GM19035 (cell line): ENCODE results near the gene DNAJA4.

Experiments used
- ATAC-seq: cut with Tn5 transposase; IDR thresholded peaks from one replicate; pipeline ENCODE4 v1.9.1; 2021; ENCODE audit not compliant: unreplicated experiment

The DNAJA4 gene

DNA sequence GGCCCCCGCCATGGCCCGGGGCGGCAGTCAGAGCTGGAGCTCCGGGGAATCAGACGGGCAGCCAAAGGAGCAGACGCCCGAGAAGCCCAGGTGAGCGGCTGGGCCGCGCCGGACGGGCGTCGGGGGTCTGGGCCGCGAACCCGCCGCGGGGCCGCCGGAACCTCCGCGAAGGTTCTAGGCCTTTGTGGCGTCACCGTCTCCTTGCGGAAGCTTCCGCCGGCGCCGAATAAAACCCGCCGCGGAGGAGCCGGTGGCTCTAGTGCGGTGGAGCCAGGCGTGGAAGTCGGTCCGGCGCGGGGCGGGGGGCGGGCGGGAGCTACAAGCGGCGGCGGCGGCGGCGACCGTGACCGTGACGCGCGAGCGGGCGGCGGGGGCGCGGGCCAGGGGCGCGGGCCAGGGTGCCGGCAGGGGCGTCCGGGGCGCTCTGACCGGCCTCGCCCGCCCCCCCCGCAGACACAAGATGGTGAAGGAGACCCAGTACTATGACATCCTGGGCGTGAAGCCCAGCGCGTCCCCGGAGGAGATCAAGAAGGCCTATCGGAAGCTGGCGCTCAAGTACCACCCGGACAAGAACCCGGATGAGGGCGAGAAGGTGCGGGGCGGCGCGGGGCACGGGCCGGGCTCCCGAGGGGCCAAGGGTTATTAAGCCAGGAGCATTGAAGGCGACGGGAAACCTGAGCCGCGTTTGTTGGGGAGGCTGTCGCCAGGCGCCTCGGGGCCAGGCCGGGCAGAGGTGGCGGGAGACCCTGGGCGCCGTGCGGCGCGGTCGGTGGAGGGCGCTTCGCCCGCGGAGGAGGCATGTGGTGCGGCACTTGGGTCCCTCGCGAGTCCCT lies at the start of gene DNAJA4:
TSS of gene DNAJA4 (plus strand) at position 259 of the 833 bp plus-strand sequence. CDS start at position 461, 202 bp downstream.
- ATAC-seq = no peak

DNA sequence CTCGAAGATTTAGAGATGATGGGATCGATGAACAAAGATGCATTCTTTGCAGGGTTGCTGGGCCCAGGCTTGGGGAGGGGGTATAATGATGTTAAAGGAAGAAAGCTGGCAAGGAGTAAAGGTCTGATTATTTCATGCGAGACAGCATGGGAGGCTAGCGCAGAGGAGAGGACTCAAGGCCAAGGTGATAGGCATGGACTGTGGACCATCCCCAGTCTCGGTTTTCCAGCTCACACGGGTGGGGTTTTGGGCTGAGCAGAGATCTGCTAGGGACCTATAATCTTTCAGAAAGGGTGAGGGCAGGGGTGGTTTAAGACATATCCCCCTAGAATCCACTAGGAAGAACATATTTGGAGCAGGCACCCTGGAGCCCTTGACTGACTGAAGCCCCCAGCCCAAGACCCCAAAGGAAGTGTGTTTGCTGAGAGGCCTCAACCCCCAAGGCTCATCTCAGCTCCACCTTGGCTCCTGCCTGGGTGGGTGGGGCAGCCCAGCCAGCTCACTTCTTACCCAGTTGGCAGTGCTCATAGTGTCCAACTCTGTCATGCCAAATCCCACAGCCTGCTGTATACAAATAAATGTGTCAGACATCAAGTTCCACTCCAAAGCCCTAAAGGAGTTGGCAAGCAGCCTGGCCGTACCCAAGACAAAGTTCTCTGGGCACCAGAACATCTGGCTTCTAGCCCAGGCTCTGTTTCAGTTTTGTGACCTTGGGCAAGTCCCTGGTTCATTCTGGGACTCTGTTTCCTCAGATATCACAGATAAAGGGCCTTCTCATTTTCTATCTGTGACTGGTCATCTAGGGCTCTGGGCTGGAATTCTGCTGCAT lies 47.9 kb upstream of the DNAJA4 start:
- ATAC-seq = no peak

DNA sequence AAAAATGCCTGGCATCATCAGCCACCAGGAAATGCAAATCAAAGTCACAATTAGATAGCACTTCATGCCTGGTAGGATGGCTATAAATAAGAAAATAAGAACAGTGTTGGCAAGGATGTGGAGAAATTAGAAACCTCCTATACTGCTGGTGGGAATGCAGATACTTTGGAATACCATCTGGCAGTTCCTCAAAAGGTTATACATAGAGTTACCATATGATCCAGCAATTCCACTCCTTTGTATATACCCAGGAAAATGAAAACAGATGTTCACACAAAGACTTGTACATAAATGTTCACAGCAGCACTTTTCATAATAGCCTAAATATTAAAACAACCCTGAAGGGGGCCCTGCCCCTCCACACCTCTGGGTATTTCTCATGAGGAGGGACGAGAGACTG lies 43.6 kb upstream of the DNAJA4 start:
- no peak for ATAC-seq

DNA sequence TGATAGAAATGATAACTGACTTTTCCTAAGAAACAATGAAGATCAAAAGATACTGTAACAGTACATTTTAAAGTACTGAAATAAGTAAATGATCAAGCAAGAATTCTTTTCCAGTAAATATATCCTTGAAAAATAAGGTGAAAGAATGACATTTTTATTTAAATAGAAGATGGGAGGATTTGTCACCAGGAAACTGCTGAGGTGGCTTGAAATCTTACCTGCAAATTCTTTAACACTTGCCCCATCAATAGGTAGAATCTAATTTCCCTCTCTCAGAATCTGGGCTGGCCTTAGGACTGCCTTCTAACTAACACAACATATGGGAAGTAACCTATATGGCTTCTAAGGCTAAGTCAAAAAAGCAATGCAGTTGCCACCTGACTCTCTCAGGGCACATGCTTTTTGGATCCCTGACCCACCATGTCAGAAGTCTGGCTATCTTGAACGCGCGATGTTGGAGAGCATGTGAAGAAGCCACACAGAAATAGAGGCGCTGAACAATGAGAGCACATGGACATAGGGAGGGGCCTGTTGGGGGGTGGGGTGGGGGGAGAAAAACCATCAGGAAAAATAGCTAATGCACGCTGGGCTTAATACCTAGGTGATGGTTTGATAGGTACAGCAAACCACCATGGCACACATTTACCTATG lies 41.5 kb upstream of the DNAJA4 start:
- ATAC-seq = no peak

DNA sequence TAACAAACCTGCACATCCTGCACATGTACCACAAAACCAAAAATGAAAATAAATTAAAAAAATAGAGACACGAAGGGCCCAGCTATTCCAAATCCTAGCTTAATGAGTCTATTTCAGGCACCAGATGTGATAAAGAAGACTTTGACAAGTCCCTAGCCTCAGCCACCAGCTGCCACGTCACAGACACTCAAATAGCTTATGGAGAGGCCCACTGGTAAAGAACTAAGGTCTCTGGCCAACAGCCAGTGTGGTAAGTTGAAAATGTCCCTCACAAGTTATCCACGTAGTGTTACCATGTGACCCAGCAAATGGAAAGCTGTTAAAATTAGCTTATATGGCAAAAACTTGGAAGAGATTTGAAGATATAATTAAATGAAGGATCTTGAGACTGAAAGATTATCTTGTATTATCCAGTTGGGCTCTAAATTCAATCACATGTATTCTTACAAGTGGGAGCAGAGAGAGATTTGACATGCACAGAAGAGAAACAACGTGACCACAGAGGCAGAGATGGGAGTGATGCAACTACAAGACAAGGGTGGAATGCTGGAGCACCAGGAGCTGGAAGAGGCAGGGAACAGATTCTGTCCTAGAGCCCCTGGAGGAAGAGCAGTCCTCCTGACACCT lies 40.9 kb upstream of the DNAJA4 start:
- no peak for ATAC-seq

DNA sequence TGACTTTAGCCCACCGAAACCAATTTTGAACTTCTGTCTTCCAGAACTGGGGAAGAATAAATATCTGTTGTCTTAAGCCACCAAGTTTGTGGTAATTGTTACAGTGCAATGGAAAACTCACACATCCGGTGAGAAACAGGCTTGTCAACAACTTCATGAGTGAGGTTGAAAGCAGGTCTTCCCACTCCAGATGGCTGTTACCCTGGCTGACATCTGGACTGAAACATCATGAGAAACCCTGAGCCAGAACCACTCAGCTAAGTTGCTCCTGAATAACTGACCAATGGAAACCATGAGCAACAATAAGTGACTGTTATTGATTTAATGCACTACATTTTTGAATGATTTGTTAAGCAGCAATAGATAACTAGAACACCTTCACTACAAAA lies 40.3 kb upstream of the DNAJA4 start:
- no peak for ATAC-seq

DNA sequence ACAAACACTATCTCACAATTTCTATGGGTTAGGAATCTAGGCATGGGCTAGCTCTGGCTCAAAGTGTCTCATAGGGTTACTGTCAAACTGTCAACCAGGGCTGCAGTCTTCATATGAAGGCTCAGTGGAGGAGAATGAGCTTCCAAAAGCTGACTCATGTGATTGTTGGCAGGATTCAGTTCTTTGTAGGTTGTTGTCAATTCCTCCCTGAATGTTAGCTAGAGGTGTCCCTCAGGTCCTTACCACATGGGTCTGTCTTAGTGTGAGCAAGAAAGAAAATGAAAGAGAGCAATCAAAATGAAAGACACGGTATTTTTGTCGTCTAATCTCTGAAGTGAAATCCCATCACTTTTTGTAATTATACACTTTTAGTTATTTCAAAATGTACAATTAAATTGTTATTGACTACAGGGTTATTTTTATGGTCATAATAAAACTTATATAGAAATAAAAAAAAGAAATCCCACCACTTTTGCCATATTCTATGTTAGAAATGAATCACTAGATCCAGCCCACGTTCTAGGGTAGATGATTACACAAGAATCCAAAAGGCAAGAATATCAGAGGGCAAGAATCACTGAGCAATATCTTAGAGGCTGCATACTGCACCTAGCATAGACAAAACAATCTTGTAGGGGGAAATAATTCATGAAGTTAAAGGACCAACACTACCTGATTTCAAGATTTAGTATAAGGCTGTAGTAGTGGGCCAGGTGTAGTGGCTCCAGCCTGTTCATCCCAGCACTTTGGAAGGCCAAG lies 38.4 kb upstream of the DNAJA4 start:
- no peak for ATAC-seq

DNA sequence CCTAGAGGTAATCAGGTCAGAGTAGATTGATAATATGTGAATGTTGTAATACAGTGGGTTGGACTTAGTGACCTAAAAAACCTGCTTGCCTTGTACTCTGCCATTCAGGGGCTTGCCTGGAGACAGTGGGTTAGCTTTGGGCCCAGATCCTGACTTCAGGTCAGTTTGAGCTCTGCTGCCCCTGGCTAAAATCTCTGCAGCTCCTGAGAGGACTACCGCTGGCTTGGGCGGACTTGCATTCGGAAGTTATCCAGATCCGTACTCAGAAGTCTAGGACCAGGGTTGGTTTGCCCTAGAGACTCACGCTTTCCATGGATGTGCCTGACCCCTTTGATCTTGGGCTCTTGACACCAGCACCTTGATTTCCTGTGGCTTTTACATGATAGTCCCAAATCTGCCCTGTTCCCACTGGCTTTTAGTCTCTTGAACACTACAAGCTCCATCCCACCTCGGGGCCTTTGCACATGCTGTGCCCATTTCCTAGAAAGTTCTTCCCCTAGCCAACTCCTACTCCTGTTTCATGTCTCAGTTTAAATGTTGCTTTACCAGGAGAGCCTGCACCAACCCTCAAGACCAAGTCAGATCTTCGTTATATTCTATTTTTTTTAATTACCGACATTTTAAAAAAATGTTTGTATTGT lies 35.9 kb upstream of the DNAJA4 start:
- ATAC-seq = no peak

DNA sequence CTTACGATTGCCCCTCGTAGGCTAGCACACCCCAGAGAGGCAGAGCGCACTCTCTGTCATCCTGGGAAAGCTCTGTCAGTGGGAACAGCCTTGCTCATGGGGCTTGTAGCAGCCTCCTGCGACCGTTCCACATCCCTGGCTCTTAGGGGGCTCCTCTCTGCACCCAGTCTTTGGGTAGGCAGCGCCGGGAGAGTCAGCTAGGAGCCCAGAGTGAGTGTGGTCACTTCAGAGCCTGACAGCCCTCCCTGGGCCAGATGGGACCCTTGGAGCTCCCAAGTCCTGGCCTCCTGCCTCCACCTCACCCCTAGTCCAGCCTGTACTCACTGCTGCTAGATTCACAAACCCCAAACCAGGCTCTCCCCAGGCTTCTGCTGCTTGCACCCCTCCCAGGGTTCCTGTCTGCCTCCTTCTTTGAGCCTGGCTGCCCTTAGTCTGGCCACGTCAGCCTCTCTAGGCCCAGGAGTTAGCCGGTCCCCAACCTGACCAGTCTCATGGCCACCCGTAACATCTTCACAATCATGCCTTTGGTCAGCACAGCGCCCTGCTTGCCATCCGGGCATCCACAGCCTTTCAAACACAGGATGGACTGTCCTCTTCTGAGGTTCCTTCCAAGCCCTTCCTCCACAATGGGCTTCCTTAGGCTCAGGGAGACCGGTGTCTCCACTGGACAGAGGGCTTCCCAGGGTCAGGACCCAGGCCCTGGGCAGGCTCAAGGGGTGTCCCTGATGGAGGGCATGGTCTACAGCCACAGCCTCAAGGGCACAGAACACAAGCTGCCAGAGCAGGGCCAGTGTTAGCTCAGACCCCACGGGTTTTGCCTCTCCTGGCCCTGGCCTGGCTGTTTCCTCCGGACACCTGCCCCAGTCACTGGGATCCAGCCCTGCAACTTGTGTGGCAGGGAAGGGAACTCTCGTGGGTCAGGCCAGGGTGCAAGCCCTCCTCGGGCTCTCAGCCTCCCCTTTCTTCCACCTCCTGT lies 34.6 kb upstream of the DNAJA4 start:
- no peak for ATAC-seq

DNA sequence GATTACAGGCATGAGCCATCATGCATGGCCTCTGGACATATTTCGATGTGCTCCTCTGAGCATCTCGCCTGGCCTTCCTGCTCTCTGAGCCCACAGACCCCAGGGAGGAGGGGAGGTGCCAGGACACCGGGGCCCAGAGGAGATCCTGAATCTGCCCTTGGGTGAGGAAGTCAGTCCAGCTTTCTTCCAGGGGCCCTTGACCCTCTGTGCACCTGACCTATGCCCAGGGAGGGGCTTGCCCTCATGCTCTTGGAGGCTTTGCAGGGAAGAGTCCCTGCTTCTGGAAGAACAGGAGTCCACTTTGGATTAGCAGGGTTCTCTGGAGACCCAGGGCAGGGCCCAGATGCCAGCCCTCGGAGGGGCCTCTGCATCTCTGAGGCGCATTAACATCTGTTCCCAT lies 31.4 kb upstream of the DNAJA4 start:
- ATAC-seq = no peak

DNA sequence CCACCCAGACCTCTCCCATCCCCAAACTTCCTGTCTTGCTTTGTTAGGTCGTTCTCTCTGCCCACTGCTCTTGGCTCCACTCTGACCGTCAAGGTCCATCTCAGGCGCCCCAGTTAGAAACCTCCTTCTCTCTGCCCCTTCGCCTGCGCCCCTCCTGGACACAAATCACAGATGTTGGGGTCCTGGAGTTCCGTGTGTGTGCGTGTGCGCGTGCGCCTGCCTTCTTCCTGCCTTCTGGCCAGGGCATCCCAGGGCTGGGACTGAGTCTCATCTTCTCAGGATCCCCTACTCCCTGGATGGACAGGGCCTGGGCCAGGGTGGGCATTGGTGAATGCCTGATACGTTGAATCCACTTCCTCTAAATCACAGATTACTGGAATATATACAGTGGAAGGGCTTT lies 30.9 kb upstream of the DNAJA4 start:
- no peak for ATAC-seq

DNA sequence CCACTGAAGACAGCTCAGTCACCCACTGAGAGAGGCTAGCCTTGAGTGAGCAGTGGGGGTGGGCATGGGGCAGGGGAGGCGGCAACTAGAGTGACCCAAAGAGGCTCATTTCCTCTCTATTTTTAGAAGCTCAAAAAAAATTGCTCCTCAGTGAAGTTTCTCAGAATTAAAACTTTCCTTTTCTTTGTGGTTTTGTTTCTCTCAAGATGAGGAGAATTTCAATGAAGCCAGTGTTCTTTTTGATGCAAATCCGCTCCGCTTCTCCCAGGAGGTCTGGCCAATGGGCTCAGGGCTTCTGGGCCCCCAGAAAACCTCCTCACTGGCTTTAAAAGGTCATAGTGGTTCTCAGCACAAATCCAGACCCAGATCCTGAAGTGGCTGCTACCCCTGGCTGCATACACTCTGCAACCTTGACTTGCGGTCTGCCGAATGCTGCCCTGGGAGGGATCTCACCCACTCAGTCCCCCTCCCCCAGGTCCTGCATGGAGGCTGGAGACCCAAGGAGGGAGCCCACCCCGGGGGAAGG lies 29.8 kb upstream of the DNAJA4 start, which contains the start of gene ACSBG1:
TSS of gene ACSBG1 (minus strand) at position 51 of the 526 bp plus-strand sequence. CDS start 64 bp downstream, outside the sequence.
- no peak for ATAC-seq

DNA sequence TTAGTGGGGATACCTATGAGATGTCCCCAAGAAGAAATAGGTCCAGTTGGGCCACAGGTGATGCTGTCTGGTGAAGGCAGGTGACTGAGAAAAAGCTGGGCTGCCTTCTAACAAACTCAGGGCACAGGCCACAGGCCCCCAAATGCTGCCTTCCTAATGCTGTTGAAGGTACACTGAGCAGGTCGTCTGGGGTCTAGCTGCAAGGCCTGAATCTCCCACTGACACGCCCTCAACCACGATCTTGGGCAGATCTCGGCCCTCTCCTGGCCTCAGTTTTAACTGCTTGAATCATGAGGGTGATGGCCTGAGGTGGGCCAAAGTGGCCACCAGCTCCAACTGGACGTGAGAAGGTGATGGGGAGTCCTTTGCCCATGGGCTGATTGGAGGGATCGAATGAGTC lies 27.9 kb upstream of the DNAJA4 start:
- ATAC-seq = no peak

DNA sequence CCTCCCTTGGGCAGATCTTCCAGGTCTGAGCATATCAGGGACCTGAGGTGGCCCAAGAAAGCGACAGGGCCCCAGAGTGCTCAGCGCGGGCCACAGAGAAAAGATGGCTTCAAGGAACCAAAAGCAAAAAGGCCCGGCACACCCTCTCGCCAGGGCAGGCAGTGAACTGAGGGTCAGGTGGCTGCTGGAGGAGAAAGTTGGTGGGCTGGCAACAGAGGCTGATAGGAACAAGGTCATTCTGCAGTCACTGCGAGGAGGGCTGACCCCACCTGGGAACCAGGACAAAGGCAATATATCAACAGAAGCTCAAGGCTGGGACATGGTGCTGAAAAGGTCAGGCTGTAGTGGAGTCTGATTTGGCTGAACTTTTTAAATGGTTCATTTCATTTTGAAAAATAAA lies 27.2 kb upstream of the DNAJA4 start:
- ATAC-seq = no peak

DNA sequence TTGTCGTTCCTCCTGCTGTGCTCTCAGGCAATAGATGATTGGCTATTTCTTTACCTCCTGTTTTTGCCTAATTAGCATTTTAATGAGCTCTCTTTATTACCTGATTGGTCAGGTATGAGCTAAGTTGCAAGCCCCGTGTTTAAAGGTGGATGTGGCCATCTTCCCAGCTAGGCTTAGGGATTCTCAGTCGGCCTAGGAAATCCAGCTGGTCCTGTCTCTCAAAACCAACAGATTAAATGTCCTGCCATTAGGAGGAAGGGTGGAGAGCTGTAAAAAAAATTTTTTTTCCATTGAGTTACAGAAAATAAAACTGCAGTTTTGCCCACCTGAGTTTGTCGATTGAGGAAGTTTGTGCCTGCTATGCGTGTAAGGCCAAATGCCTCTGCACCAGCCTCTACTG lies 24.6 kb upstream of the DNAJA4 start:
- no peak for ATAC-seq

DNA sequence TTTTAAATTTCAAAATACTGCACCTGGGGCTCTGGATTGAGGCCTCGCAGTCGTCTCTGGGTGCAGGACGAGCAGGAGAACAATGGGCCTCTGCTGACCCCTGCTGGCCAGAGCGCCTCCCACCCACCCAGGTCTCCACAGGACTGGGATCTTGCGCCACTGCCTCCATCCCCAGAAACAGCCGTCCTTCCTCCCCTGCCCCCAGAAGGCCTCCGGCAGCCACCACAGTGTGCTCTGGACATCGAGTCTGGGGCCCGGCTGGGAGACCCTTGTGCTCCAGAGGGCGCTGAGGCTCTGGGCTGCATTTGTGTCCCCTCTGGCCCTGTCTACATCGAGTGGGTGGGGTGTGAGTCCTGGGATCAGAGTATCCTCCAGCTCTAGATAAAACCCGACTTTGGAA lies 23.3 kb upstream of the DNAJA4 start:
- no peak for ATAC-seq

DNA sequence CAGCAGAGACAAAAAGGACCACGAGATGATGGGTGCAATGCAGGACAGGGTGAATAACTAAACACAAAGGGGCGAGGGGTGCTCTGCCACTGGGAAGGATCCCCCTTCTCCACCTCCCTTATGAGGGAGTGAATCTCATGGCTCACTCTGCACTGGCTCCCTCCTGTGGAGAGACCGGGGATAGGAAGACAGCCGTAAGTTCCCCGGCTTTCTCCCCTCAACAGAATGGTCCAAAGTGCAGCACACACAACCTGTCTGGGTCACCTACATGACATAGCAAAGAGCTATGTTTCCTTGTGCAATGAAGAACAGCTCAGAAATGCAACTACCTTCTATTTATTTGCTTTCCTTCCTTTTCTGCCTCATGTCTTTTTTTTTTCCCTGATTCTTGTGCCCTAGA lies 22.2 kb upstream of the DNAJA4 start:
- no peak for ATAC-seq

DNA sequence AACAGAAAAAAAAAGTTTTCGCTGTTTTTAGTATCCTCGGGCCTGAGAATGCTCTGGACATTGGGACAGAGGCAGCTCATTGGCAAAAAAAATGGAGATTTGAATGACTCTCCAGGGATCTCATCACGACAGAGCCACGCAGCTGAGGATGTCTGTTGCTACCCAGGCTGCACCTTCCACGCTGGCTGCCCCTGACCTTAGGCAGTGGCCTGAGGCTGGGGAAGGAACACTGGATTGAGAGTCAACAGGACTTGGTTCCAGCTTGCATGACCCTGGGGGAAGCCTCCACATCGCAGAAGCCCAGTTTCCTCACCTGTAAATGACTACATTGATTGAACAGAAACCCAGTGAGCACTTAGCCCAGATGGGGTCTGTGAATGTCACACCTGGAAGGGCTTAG lies 21.3 kb upstream of the DNAJA4 start:
- no peak for ATAC-seq
